ENCODE results near the gene RILPL1.

- TF ChIP-seq YY1 (IDR thresholded peaks at IDR 0.05; ENCODE audit: insufficient read depth, insufficient read length) (no peak), SUZ12 (IDR thresholded peaks at IDR 0.05; ENCODE audit: extremely low read depth, insufficient read depth, insufficient read length) (no peak), ZNF274 (IDR thresholded peaks at IDR 0.05; ENCODE audit: low read depth, low read length) (no peak)
Measured at GRCh38 chr12:123475246-123475703, 58.2 kb downstream of the RILPL1 start.
